PFSK-1 (cell line): ENCODE data around the gene PLEKHA5.

Experiments
- FOXP2 ChIP-seq: optimal IDR thresholded peaks from 2 replicates; pipeline ENCODE3; 2011; ENCODE audit warnings: borderline replicate concordance, control low read depth, inconsistent platforms; ENCODE audit not compliant: insufficient read depth; ENCODE audit errors: extremely low read length, extremely low read depth
- POLR2AphosphoS5 ChIP-seq: IDR thresholded peaks from 2 replicates; pipeline ENCODE4 v1.6.1; 2012; ENCODE audit warnings: low read depth, mild to moderate bottlenecking, control low read depth, low read length, moderate library complexity

DNA sequence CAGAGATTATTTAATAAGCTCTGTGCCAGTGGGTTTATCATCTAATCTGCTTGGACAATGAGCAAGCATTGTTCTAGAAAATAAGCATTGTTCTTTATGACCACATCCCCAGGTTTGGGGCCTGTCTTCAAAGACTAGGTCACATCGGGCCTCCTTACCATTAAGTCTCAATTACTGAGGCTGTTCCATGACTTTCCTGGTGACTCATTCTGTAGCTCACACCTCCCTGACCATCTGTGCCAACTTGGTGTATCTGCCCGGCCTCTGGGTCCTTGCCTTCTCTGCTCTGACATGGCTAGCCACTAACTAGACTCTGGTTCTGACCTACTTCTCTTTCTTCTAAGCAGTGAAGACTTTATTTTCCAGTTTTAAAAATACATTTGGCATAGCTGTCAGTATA lies 44.4 kb upstream of the PLEKHA5 start:
- no peak for TF ChIP-seq POLR2AphosphoS5
- no peak for TF ChIP-seq FOXP2
